GM10847 (cell line): ENCODE data around the gene REC114.

Source experiments
- POLR2A ChIP-seq: IDR thresholded peaks from 2 replicates; pipeline ENCODE4 v1.6.1; 2011; ENCODE audit not compliant: insufficient read length; ENCODE audit errors: extremely low read depth

The REC114 gene

DNA sequence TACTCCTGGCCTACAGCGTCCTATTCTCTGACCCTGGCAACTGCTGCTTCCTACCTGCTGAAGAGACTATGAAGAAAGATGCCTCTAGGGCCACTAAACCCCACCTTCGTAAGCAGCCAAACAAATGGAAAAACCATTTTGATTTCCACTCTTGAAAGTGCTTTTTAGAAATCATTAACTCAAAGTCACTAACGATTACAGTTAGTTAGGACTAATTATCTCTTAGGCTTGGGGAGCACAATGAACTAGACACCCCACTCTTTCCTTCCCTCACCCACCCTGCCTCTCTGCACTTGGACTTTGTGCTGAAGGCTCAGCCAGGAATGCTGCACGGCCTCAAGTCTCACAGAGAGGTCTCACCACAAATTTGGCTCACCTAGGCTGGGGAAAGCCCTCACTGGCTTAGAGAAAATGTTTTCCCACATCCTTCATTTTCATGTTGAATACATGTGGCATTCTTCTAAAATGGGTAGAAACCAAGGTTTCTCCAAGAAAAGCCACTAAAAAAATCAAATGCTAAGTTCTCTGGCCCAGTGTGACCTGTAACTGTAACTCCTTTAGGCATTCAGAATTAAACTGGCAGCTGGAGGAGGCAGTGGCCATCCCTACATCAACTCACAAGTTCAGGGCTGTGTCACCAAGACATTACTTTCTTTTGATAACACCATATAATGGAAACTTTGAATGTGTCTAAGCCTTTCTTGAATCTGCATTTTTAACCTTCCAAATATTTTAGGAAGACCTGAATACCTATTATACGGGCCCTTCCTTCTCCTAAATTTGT, 143.1 kb downstream of the REC114 start:
- no peak for TF ChIP-seq POLR2A

DNA sequence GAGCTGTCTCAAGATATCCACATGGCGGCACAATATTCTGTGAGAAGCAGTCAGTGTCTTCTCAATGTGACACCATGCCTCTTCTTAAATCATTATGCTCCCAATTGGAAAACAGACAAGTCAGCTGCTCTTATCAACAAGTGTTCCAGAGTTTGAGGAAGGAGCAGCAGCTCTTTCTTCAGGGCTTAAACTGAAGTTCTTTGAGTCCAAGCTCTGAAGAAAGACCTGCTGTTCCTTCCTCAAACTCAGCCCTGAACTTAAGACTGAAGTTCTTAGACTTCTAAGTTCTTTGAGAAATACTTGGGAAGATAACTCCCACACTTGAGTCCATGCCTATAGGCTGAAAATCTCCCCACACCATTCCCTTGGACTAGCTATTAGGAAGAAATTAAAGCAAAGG, 146.8 kb downstream of the REC114 start:
- no peak for TF ChIP-seq POLR2A

DNA sequence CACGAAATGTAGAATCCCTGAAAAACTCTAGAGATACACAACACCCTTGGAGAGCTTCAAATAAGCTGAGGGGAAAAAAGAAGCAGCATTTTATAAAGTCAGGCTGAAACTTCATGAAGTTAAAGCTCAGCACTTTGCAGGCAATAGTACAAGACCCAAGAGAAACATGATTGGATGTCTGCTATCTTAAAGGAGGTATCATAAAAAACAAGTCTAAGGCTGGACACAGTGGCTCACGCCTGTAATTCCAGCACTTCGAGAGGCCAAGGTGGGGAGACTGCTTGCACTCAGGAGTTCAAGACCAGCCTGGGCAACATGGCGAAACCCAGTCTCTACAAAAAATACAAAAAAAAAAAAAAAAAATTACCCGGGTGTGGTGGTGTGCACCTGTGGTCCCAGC, 147.3 kb downstream of the REC114 start:
- no peak for TF ChIP-seq POLR2A

DNA sequence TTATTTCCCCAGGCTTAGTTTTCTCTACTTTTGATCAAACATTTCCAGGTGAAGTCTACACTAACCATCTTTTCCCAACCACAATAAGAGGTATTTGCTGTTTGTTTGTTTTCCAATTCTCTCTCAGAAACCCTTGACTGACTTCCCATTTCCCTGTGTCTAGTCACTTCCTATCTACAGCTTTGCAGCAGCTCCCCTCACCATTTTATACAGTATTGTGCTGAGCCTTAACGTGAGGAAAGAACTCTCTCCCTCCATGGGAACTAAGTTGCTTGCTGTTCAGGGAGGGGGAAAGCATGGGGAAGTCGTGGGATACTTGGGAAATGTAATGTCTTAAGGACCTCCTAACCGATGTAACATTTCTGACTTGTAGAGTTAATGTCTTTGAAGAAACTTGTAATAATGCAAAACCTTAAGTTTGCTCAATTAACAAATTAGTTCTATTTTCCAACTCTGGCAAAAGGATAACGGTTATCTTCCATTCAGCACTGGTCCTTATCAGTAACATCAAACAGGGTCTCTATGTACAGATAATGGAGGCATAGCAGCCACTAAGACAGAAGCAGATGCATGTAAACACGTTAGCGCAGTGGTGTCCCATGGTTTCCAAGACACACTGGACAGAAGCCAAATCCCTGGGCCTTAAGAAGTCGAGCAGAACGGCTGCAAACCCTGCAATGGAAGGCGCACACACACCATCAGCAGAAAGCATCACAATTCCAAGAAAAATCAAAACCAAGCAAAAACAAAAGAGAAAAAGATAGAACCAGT, 150.5 kb downstream of the REC114 start:
- TF ChIP-seq POLR2A = no peak

DNA sequence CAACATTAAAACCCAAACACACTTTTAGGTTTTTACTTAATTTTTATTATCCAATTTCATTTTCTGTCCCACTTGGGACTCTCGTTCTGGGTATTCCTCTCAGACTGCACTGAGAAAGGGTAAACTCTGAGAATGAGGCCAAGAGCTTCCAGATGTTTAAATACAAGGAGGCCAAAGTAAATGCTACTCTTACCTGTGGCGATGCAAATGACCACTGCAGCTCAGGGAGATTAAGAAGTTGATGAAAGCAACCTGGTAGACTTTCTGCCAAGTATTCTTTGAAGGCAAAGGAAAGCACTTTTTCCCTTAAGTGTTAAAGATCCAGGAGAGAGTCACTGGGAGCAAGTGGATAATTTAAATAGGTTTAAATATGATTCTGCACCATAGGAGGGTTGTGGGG, 151.1 kb downstream of the REC114 start:
- TF ChIP-seq POLR2A = no peak

DNA sequence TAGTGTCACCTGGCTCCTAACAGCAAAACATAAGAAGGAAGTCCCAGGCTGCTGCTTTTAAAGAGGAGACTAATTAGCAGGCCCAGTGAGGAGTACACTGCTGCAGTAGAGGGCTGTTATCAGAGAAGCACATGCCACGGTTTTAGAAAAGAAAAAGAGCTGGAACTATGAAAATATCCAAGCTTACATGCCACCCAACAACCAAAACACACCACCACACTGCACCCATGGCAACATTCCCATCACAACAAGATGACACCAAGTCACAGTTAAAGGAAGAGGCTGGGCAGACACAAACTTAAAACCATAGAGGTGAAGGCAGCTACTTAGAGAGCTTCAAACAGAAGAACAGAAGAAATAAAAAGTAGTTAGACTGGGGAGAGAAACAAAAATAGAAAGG, 153.2 kb downstream of the REC114 start:
- TF ChIP-seq POLR2A = no peak

DNA sequence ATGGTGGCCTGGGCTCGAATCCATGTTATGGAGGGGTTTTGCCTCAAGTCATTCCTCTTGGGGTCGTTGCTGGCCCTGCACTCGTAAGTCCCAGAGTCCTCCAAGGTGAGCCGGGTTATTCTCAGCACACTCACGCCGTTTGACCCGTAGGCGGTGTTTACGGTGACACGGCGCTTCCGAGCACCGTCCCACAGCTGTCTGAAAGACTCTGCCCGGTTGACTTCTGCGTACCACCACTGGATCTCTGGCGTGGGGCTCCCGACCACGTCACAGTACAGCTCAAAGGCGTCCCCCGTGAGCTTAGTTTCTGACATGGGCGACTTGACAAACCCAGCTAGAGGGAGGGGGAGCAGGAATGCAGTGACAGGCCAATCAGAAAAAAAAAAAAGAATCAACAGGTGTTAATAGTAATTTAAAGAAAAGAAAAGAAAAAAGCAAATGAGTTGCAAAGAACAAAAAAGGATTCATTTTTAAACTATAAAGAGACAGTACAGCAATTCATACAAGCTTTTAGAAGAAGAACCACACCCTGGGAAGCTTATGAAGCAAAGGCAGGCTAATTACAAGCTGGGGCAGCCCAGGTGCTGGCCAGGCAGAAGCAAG, 154.2 kb downstream of the REC114 start:
- no peak for TF ChIP-seq POLR2A

DNA sequence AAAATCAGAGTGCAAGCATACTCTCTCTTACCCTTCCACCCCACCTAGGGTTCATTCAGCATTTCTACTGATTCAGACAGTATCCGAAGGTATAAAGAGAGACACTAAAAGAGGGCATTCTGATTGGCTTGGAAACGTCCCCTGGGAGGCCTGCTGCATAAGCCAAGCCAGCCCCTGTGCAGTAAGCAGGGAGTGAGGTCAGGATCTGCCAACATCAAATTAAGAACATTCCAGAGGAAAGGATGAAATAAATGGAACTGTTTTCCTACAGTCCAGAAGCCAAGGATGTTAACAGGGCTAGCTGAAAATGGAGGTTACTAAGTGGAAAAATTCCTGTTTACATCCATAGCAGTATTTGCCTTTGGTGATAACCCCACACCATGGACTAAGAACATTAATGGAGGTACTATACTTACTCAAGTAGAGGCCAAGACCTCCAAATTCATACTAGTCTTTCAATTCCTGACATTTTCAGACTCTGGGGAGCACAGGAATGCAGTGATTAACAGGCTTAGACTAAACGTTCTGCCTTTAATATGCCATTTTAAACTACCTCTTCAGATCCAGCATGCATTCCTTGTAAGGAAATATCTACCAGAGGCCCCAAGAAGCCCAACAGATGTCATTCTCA, 155.7 kb downstream of the REC114 start:
- no peak for TF ChIP-seq POLR2A

DNA sequence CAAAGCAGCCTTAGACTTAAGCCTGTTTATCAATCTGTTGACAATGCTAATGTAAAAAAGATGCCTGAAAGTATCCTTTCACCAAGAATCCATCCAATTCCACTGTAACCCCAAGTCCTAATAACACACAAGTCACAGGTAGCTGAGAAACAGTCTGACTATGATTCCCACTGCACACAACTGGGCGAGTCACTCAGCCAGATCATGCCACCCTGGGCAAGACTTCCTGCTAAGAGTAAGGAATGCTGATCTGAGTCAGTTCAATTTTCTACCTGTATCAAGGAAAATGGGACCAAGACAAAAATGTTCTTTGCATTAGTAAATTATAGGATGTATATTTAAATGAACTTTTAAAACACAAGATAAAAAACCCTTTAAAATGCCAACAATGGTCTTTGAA, 157.0 kb downstream of the REC114 start:
- TF ChIP-seq POLR2A = no peak

DNA sequence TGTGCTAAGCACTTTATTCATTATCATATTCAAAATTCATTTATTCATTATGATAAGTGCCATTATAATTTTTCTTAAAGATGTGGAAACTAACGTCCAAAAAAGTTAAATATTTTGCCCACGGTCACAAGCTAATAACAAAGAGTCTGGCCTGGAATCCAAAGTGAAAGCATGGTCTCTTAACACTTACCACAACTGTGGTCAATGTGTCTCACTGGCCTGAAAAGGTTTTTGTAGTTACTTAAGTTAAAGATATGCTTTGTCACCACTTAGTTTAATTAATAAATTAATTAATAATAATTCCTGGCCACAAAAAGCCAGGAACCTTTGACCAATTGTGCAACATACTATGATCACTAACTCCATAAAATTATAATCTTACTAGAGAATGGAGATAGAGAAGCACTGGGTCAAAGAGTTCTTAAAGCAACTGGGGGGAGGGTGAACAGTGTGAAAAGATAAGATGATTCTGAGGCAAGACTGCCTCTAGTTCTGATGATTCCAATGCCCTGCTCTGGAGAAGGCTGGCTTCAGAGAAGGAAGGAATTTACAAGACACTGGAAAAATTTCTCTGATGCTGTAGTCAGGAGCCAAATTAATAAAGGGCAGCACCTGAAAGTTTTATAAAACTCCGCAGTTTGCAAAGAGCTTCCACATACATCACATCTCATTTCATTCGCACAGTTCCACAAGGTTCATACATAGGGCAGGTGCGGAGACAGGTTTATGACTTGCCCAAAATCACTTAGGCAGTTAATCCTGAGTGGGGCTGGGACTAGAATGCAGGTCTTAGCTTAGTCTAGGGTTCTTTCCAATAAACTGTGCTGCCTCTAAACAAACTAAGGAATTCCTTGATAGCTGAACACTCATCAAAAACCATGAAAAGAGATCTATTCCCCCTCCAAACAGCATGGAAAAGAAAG, 157.7 kb downstream of the REC114 start:
- TF ChIP-seq POLR2A = no peak

DNA sequence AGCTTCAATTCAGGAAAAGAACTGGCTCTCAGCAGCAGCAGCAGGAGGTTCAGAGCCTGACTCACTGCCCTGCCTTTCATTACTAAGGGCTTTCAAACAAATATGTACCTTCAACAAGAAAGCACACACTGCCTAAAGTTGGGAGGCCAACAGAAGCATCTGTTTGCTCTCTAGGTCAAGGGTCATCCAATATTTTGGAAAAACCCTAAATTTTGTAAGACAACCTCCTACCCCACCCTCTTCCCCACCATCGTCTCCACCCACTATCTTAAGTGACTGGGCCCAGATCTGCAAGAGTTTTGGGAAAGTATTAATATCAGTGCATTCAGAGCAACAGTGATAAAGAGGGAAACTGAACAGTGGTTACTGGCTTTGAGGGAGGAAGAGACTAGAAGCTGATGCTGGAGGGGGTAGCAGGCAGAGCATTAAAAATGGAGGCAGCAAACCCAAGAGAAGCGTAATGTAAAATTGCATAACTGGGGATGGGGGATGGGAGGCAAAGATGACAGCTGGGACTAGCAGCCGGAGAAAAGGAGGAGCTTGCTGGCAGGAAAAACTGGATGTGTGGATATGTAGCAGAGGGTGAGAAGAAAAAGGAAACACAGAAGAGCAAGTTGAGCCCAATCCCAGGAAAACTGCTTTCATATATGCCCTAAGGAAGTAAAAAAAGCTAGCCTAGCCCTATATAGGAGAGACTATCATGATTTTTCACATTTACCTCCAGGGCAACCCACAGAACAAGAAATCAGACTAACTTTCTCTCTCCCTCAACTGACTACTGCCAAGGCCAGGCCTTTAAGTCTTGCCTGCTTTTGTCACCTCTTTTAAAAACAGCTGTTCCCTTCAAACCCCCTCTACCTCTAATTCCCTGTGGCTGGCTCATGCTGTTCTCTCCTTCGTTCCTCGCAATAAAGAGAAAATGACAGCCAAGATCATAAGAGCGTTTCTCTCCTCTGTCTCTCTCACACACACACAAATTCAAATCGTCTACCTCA, 158.8 kb downstream of the REC114 start:
- TF ChIP-seq POLR2A = no peak

DNA sequence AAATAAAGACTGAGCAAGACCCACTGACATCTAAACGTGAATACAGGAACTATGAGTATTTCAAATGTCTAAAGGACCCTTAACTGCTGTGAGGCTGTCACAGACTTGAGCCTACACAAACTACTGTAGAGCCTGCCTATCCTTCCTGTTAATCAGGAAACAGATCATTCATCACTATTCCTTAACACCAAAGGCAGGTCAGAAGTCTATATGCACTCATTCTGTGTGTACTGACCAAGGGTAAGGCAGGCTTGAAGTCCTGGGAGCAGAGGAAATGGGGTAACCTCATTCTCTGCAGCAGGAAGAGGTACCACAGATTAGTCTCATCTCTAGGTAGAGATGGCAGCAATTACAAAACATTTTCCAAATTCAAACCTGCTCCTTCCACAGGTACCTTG, 159.5 kb downstream of the REC114 start:
- no peak for TF ChIP-seq POLR2A

DNA sequence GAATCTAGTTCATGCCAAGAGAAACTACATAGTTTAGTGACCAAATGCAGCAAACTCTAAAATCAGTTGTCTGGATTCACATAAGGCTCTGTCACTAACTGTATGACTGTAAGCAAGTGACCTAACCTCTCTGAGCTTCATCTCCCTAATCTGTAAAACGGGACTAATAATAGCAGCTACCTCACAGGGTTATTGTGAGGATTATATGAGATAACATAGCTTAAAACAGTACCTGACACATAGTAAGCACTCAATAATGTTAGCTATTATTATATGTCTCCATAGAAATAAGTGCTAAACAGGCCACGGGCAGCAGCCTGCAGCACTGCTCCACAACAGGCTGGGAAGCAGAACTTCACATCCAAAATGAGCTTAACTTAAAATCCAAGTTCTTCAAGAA, 160.0 kb downstream of the REC114 start:
- TF ChIP-seq POLR2A = no peak
